Left kidney (tissue), 2 donors: Measurements from ENCODE around the gene LIME1. TPM values are rescaled to one million over a fixed set of nuclear protein-coding genes. Genes with fewer than 3 reads are reported as not detected.
"Not testable (repeated sequence)": the region's sequence is repeated elsewhere in the genome, so short reads cannot be mapped to it uniquely, and the experiment has no call there.

ENCODE experiments used
- DNase-seq: peaks from one replicate; pipeline ENCODE4 v3.0.0-alpha.2; 2013
- polyA plus RNA-seq: library from polyadenylated mRNA; unstranded; fragments of 120-200 nt; gene quantifications from one replicate; pipeline ENCODE4 v1.2.1, GENCODE V29; 2013; ENCODE audit not compliant: insufficient read length

Gene LIME1
- polyA plus RNA-seq, 1 donor, result 4.3 TPM

- no peak for DNase-seq
Measured at GRCh38 chr20:63772781-63773518, 36.5 kb downstream of the LIME1 start.

- DNase-seq, result no peak
Measured at GRCh38 chr20:63773571-63774241, 37.2 kb downstream of the LIME1 start.

- no peak for DNase-seq
Measured at GRCh38 chr20:63774306-63774705, 37.8 kb downstream of the LIME1 start.

GRCh38 chr20:63775096-63775978, 38.9 kb downstream of the LIME1 start:
- DNase-seq, result peak; percentile 83

- not testable (repeated sequence) for DNase-seq
Measured at GRCh38 chr20:63776875-63777274, 40.4 kb downstream of the LIME1 start.

GRCh38 chr20:63777614-63778013, 41.1 kb downstream of the LIME1 start:
- no peak for DNase-seq

- no peak for DNase-seq
Measured at GRCh38 chr20:63778034-63778752, 41.7 kb downstream of the LIME1 start.

- DNase-seq, result no peak
Measured at GRCh38 chr20:63778857-63779256, 42.4 kb downstream of the LIME1 start.

GRCh38 chr20:63781181-63781580, 44.7 kb downstream of the LIME1 start:
- no peak for DNase-seq

- DNase-seq, result no peak
Measured at GRCh38 chr20:63782051-63782471, 45.6 kb downstream of the LIME1 start.

- DNase-seq, result no peak
Measured at GRCh38 chr20:63782521-63782971, 46.1 kb downstream of the LIME1 start.

- DNase-seq, result no peak
Measured at GRCh38 chr20:63783970-63784369, 47.5 kb downstream of the LIME1 start.

- DNase-seq, result no peak
Measured at GRCh38 chr20:63785691-63786131, 49.2 kb downstream of the LIME1 start.

- no peak for DNase-seq
Measured at GRCh38 chr20:63787302-63787701, 50.8 kb downstream of the LIME1 start.

- DNase-seq, result no peak
Measured at GRCh38 chr20:63787749-63788148, 51.3 kb downstream of the LIME1 start.

Other genes with a start within 250 kb of the LIME1 start
- 0.67 TPM for gene EEF1A2, start 237.6 kb upstream of the LIME1 start, polyA plus RNA-seq
- gene PPDPF, start 215.9 kb upstream of the LIME1 start, polyA plus RNA-seq, result 118 TPM
- gene PTK6, start 199.3 kb upstream of the LIME1 start, polyA plus RNA-seq, result 1.1 TPM
- not detected for gene SRMS, start 188.9 kb upstream of the LIME1 start, polyA plus RNA-seq
- 0.81 TPM for gene FNDC11, start 182.5 kb upstream of the LIME1 start, polyA plus RNA-seq
- 11.8 TPM for gene HELZ2, start 162.4 kb upstream of the LIME1 start, polyA plus RNA-seq
- 10.7 TPM for gene GMEB2, start 109.6 kb upstream of the LIME1 start, polyA plus RNA-seq
- 22.7 TPM for gene STMN3, start 83.2 kb upstream of the LIME1 start, polyA plus RNA-seq
- gene RTEL1, start 78.4 kb upstream of the LIME1 start, polyA plus RNA-seq, result 19.8 TPM
- 2.1 TPM for gene TNFRSF6B, start 40.0 kb upstream of the LIME1 start, polyA plus RNA-seq
- 27.0 TPM for gene ARFRP1, start 28.7 kb upstream of the LIME1 start, polyA plus RNA-seq
- 17.8 TPM for gene ZGPAT, start 28.6 kb upstream of the LIME1 start, polyA plus RNA-seq
- gene SLC2A4RG, start 3.1 kb downstream of the LIME1 start, polyA plus RNA-seq, result 73.0 TPM
- gene ZBTB46, start 94.6 kb downstream of the LIME1 start, polyA plus RNA-seq, result 16.7 TPM
- not detected for gene ABHD16B, start 124.8 kb downstream of the LIME1 start, polyA plus RNA-seq
- gene TPD52L2, start 128.6 kb downstream of the LIME1 start, polyA plus RNA-seq, result 84.6 TPM
- gene DNAJC5, start 158.5 kb downstream of the LIME1 start, polyA plus RNA-seq, result 26.4 TPM
- 51.0 TPM for gene UCKL1, start 219.8 kb downstream of the LIME1 start, polyA plus RNA-seq
- 24.7 TPM for gene ZNF512B, start 233.3 kb downstream of the LIME1 start, polyA plus RNA-seq
- gene SAMD10, start 243.0 kb downstream of the LIME1 start, polyA plus RNA-seq, result 7.5 TPM
- gene PRPF6, start 244.5 kb downstream of the LIME1 start, polyA plus RNA-seq, result 81.6 TPM